NB4 (cell line): ENCODE measurements around the gene OSM.

ENCODE experiments used
- CTCF ChIP-seq: IDR thresholded peaks from one replicate; pipeline ENCODE4 v1.5.1; 2012; ENCODE audit warnings: low read depth, low read length
- MAX ChIP-seq: IDR thresholded peaks from 2 replicates; pipeline ENCODE4 v1.6.1; 2011; ENCODE audit warnings: low read depth, low read length
- MYC ChIP-seq: IDR thresholded peaks from 2 replicates; pipeline ENCODE4 v1.6.1; 2011; ENCODE audit warnings: low read depth, low read length
- POLR2A ChIP-seq: IDR thresholded peaks from 2 replicates; pipeline ENCODE4 v1.6.1; 2011; ENCODE audit warnings: mild to moderate bottlenecking; ENCODE audit not compliant: insufficient read length; ENCODE audit errors: extremely low read depth

DNA sequence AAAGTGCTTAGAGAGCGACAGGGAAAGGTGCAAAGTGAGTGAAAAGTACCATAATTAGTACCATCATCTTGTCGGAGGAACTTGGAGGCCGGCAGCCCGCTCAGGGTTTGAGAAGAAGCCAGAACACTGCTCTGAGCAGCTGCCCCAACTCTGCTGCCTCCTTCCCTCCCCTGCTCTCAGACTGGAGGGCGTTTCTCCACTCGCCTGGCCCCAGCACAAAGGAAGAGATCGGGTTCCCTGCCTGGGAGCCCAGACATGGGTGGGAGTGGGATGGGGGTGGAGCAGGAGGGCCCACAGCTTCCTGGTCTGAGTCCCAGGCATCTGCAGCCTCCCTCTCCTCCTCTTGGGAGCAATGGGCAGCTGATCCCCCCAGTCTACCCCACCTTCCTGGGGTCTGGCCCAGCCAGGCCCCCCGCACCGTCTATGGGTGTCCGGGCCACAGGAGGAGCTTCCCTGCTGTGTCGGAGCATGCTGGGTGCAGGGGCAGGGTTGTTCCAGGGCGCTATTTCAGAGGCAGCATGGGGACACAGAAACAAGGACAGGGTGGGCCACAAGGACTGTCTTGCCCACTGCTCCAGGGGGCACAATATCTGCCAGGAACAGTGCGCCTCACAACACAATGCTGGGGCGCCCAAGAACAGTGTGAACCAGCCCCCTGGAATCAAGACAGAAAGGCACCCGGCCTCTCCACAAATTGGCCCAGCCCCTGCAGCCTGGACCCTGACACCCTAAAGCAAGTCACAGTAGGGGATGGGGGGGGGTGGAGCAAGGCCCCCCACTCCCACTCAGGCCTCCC lies 24.9 kb downstream of the OSM start:
- TF ChIP-seq POLR2A (no peak), CTCF (no peak), MAX (no peak), MYC (no peak)
